ENCODE data around the gene HS6ST2.

- no peak for TF ChIP-seq CTCF (conservative IDR thresholded peaks at IDR 0.05)
- no peak for TF ChIP-seq EZH2 (IDR thresholded peaks at IDR 0.05; ENCODE audit: low read depth)
These were observed 219.5 kb downstream of the HS6ST2 start for GRCh38 chrX:132738951-132739350.

Measured in PC-9 (cell line).